Hepatocyte (in vitro differentiated cells): Measurements from ENCODE around the gene DGCR2.

ENCODE experiments used
- EZH2 ChIP-seq: fragments of 200-600 bp; sonication (generic); IDR thresholded peaks from 2 replicates; pipeline ENCODE4 v1.6.1; 2016; ENCODE audit warnings: antibody characterized with exemption, mild to moderate bottlenecking, borderline replicate concordance
- EZH2phosphoT487 ChIP-seq: fragments of 200-600 bp; sonication (generic); IDR thresholded peaks from one replicate; pipeline ENCODE4 v1.6.1; 2018; ENCODE audit warnings: antibody characterized with exemption, mild to moderate bottlenecking, low read depth, moderate library complexity; ENCODE audit not compliant: unreplicated experiment, severe bottlenecking
- TF ChIP-seq, protein P1 (sequence below): fragments of 200-600 bp; sonication (generic); IDR thresholded peaks from 2 replicates; pipeline ENCODE4 v1.5.1; 2016; ENCODE audit warnings: antibody characterized with exemption, mild to moderate bottlenecking; ENCODE audit not compliant: poor library complexity

DNA sequence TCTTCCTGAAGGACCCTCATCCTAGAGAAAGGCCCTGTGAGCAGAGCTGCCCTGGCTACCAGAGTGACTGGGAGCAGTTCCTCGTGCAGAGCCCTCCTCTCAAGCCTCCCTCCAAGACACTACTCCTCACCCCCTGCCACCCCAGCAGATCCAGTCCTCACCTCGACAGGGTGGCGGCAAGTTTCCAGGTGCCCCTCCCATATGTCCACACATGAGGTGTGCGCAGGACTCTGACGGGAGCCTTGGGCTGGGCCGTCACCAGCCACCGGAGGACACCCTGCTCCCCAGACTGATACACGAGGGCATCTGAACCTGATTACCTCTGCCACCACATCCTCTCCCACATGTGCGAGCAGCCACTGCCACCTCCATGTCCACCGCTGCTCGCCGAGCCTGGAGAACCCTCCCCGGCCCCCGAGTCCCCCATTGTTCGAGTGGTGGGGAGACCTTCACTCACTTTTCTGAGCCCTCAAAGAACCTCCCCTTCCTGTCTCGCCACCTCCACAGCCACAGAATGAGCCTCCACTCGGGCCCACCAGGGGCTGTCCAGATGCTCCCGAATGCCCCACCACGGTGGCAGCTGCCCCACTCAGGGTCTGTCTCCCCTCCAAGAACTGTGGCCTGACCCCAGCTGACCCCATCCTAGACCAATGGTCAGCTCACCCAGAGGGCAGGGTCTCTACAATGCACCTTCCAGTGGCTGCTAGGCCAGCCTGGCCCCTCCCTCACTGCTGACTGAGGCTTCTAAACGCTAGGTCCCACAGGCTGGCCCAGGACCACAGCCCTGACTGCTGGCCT lies 62.5 kb downstream of the DGCR2 start:
- TF ChIP-seq, protein P1, sequence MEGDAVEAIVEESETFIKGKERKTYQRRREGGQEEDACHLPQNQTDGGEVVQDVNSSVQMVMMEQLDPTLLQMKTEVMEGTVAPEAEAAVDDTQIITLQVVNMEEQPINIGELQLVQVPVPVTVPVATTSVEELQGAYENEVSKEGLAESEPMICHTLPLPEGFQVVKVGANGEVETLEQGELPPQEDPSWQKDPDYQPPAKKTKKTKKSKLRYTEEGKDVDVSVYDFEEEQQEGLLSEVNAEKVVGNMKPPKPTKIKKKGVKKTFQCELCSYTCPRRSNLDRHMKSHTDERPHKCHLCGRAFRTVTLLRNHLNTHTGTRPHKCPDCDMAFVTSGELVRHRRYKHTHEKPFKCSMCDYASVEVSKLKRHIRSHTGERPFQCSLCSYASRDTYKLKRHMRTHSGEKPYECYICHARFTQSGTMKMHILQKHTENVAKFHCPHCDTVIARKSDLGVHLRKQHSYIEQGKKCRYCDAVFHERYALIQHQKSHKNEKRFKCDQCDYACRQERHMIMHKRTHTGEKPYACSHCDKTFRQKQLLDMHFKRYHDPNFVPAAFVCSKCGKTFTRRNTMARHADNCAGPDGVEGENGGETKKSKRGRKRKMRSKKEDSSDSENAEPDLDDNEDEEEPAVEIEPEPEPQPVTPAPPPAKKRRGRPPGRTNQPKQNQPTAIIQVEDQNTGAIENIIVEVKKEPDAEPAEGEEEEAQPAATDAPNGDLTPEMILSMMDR, result no peak
- TF ChIP-seq EZH2phosphoT487, result no peak
- TF ChIP-seq EZH2, result no peak
